Measurements from ENCODE around the gene CDK6. TPM values are rescaled to one million over a fixed set of nuclear protein-coding genes. Genes with fewer than 3 reads are reported as not detected.

CDK6 gene
- total RNA-seq, 1 donor from 2014 or later: 254 TPM

GRCh38 chr7:92729172-92729571 lies 107.2 kb downstream of the CDK6 start:
- Mint-ChIP-seq H3K4me1 (ENCODE audit: low read depth) (peaks cover 67% of the 10 kb centered on the region), H3K9me3 (peaks cover 4% of the 10 kb centered on the region), H3K4me3 (ENCODE audit: low read depth) (peak overlapping the region; percentile 35), H3K36me3 (ENCODE audit: low read depth) (peaks cover 75% of the 10 kb centered on the region), H3K27me3 (ENCODE audit: low read depth) (no peaks in the 10 kb centered on the region), H3K27ac (peak overlapping the region; percentile 96)
- intact Hi-C loops (cut with micrococcal nuclease): loop anchor here (1.0 kb wide), 2 partner anchors 46 to 108 kb away; no protein-coding TSS in a partner anchor
- no peak for DNase-seq (ENCODE audit: low spot score)

- intact Hi-C loops (cut with micrococcal nuclease): no loop called here
- Mint-ChIP-seq H3K4me1 (ENCODE audit: low read depth) (peaks cover 67% of the 10 kb centered on the region), H3K27me3 (ENCODE audit: low read depth) (no peaks in the 10 kb centered on the region), H3K4me3 (ENCODE audit: low read depth) (no peak overlapping the region), H3K27ac (peak overlapping the region; percentile 63), H3K9me3 (no peaks in the 10 kb centered on the region), H3K36me3 (ENCODE audit: low read depth) (peaks cover 77% of the 10 kb centered on the region)
- no peak for DNase-seq (ENCODE audit: low spot score)
Measured at GRCh38 chr7:92727755-92728154, 108.6 kb downstream of the CDK6 start.

- H3K27ac Mint-ChIP-seq: no peak overlapping the region
- intact Hi-C loops (cut with micrococcal nuclease): no loop called here
- no peaks in the 10 kb centered on the region for H3K27me3 Mint-ChIP-seq (ENCODE audit: low read depth)
- no peaks in the 10 kb centered on the region for H3K9me3 Mint-ChIP-seq
- peaks cover 62% of the 10 kb centered on the region for H3K4me1 Mint-ChIP-seq (ENCODE audit: low read depth)
- DNase-seq (ENCODE audit: low spot score): no peak
- no peak overlapping the region for H3K4me3 Mint-ChIP-seq (ENCODE audit: low read depth)
- H3K36me3 Mint-ChIP-seq (ENCODE audit: low read depth): peaks cover 75% of the 10 kb centered on the region
Measured at GRCh38 chr7:92725161-92725925, 111.0 kb downstream of the CDK6 start.

- H3K36me3 Mint-ChIP-seq (ENCODE audit: low read depth): peaks cover 69% of the 10 kb centered on the region
- H3K4me3 Mint-ChIP-seq (ENCODE audit: low read depth): no peak overlapping the region
- DNase-seq (ENCODE audit: low spot score): no peak
- peaks cover 60% of the 10 kb centered on the region for H3K4me1 Mint-ChIP-seq (ENCODE audit: low read depth)
- H3K27ac Mint-ChIP-seq: peak overlapping the region; percentile 16
- no peaks in the 10 kb centered on the region for H3K27me3 Mint-ChIP-seq (ENCODE audit: low read depth)
- no peaks in the 10 kb centered on the region for H3K9me3 Mint-ChIP-seq
- intact Hi-C loops (cut with micrococcal nuclease): no loop called here
Measured at GRCh38 chr7:92723943-92724342, 112.4 kb downstream of the CDK6 start.

- Mint-ChIP-seq H3K4me1 (ENCODE audit: low read depth) (peaks cover 62% of the 10 kb centered on the region), H3K9me3 (no peaks in the 10 kb centered on the region), H3K36me3 (ENCODE audit: low read depth) (peaks cover 77% of the 10 kb centered on the region), H3K4me3 (ENCODE audit: low read depth) (no peak overlapping the region), H3K27me3 (ENCODE audit: low read depth) (no peaks in the 10 kb centered on the region), H3K27ac (no peak overlapping the region)
- intact Hi-C loops (cut with micrococcal nuclease): no loop called here
- DNase-seq (ENCODE audit: low spot score): no peak
Measured at GRCh38 chr7:92723205-92723604, 113.2 kb downstream of the CDK6 start.

- Mint-ChIP-seq H3K27ac (no peak overlapping the region), H3K27me3 (ENCODE audit: low read depth) (no peaks in the 10 kb centered on the region), H3K9me3 (no peaks in the 10 kb centered on the region), H3K4me1 (ENCODE audit: low read depth) (peaks cover 67% of the 10 kb centered on the region), H3K36me3 (ENCODE audit: low read depth) (peaks cover 82% of the 10 kb centered on the region), H3K4me3 (ENCODE audit: low read depth) (no peak overlapping the region)
- no peak for DNase-seq (ENCODE audit: low spot score)
- intact Hi-C loops (cut with micrococcal nuclease): no loop called here
Measured at GRCh38 chr7:92722541-92722940, 113.8 kb downstream of the CDK6 start.

GRCh38 chr7:92720604-92721350 lies 115.6 kb downstream of the CDK6 start:
- Mint-ChIP-seq H3K36me3 (ENCODE audit: low read depth) (peaks cover 80% of the 10 kb centered on the region), H3K27me3 (ENCODE audit: low read depth) (no peaks in the 10 kb centered on the region), H3K4me3 (ENCODE audit: low read depth) (no peak overlapping the region), H3K9me3 (no peaks in the 10 kb centered on the region), H3K4me1 (ENCODE audit: low read depth) (peaks cover 71% of the 10 kb centered on the region), H3K27ac (peak overlapping the region; percentile 42)
- DNase-seq (ENCODE audit: low spot score): no peak
- intact Hi-C loops (cut with micrococcal nuclease): no loop called here

GRCh38 chr7:92717993-92718716 lies 118.2 kb downstream of the CDK6 start:
- no peaks in the 10 kb centered on the region for H3K9me3 Mint-ChIP-seq
- H3K4me3 Mint-ChIP-seq (ENCODE audit: low read depth): peak overlapping the region; percentile 80
- intact Hi-C loops (cut with micrococcal nuclease): loop anchor here (1.0 to 2.0 kb wide), 3 partner anchors 10 to 51 kb away; no protein-coding TSS in a partner anchor
- H3K27me3 Mint-ChIP-seq (ENCODE audit: low read depth): no peaks in the 10 kb centered on the region
- peak overlapping the region; percentile 97 for H3K27ac Mint-ChIP-seq
- DNase-seq (ENCODE audit: low spot score): peak; percentile 71
- H3K36me3 Mint-ChIP-seq (ENCODE audit: low read depth): peaks cover 75% of the 10 kb centered on the region
- H3K4me1 Mint-ChIP-seq (ENCODE audit: low read depth): peaks cover 66% of the 10 kb centered on the region

GRCh38 chr7:92717623-92717992 lies 118.8 kb downstream of the CDK6 start:
- Mint-ChIP-seq H3K4me1 (ENCODE audit: low read depth) (peaks cover 64% of the 10 kb centered on the region), H3K27me3 (ENCODE audit: low read depth) (no peaks in the 10 kb centered on the region), H3K9me3 (no peaks in the 10 kb centered on the region), H3K27ac (peak overlapping the region; percentile 97), H3K36me3 (ENCODE audit: low read depth) (peaks cover 72% of the 10 kb centered on the region), H3K4me3 (ENCODE audit: low read depth) (peak overlapping the region; percentile 80)
- intact Hi-C loops (cut with micrococcal nuclease): no loop called here
- DNase-seq (ENCODE audit: low spot score): no peak

GRCh38 chr7:92716825-92717580 lies 119.4 kb downstream of the CDK6 start:
- Mint-ChIP-seq H3K36me3 (ENCODE audit: low read depth) (peaks cover 68% of the 10 kb centered on the region), H3K27ac (peak overlapping the region; percentile 84), H3K9me3 (no peaks in the 10 kb centered on the region), H3K4me1 (ENCODE audit: low read depth) (peaks cover 58% of the 10 kb centered on the region), H3K27me3 (ENCODE audit: low read depth) (no peaks in the 10 kb centered on the region), H3K4me3 (ENCODE audit: low read depth) (no peak overlapping the region)
- DNase-seq (ENCODE audit: low spot score): no peak
- intact Hi-C loops (cut with micrococcal nuclease): no loop called here

- Mint-ChIP-seq H3K27me3 (ENCODE audit: low read depth) (no peaks in the 10 kb centered on the region), H3K4me3 (ENCODE audit: low read depth) (no peak overlapping the region), H3K36me3 (ENCODE audit: low read depth) (peaks cover 63% of the 10 kb centered on the region), H3K27ac (no peak overlapping the region), H3K4me1 (ENCODE audit: low read depth) (peaks cover 54% of the 10 kb centered on the region), H3K9me3 (no peaks in the 10 kb centered on the region)
- DNase-seq (ENCODE audit: low spot score): no peak
- intact Hi-C loops (cut with micrococcal nuclease): no loop called here
Measured at GRCh38 chr7:92715963-92716362, 120.4 kb downstream of the CDK6 start.

GRCh38 chr7:92714767-92715166 lies 121.6 kb downstream of the CDK6 start:
- H3K36me3 Mint-ChIP-seq (ENCODE audit: low read depth): peaks cover 64% of the 10 kb centered on the region
- intact Hi-C loops (cut with micrococcal nuclease): no loop called here

More at GRCh38 chr7:92714767-92715166, 121.6 kb downstream of the CDK6 start:
- H3K9me3 Mint-ChIP-seq: no peaks in the 10 kb centered on the region
- no peaks in the 10 kb centered on the region for H3K27me3 Mint-ChIP-seq (ENCODE audit: low read depth)
- no peak overlapping the region for H3K4me3 Mint-ChIP-seq (ENCODE audit: low read depth)
- no peak for DNase-seq (ENCODE audit: low spot score)
- peaks cover 54% of the 10 kb centered on the region for H3K4me1 Mint-ChIP-seq (ENCODE audit: low read depth)
- no peak overlapping the region for H3K27ac Mint-ChIP-seq
